ENCODE data around the gene PAX7. TPM values are rescaled to one million over a fixed set of nuclear protein-coding genes. Genes with fewer than 3 reads are reported as not detected.

The PAX7 gene
- total and polyA plus RNA-seq, 2 experiments from 2014 or later: not detected

GRCh38 chr1:18722270-18722669 lies 91.6 kb downstream of the PAX7 start:
- H3K9me3 ChIP-seq (ENCODE audit: low read depth): no peaks in the 10 kb centered on the region
- no peak for DNase-seq (ENCODE audit: low read depth in 1 of 2, low spot score in 1 of 2)
- peaks cover 10% of the 10 kb centered on the region for H3K4me1 ChIP-seq (ENCODE audit: low read depth)
- H3K27me3 ChIP-seq: peaks cover 46% of the 10 kb centered on the region
- H3K36me3 ChIP-seq: no peaks in the 10 kb centered on the region
- no peak overlapping the region for H3K4me3 ChIP-seq
- TF ChIP-seq, protein P1, sequence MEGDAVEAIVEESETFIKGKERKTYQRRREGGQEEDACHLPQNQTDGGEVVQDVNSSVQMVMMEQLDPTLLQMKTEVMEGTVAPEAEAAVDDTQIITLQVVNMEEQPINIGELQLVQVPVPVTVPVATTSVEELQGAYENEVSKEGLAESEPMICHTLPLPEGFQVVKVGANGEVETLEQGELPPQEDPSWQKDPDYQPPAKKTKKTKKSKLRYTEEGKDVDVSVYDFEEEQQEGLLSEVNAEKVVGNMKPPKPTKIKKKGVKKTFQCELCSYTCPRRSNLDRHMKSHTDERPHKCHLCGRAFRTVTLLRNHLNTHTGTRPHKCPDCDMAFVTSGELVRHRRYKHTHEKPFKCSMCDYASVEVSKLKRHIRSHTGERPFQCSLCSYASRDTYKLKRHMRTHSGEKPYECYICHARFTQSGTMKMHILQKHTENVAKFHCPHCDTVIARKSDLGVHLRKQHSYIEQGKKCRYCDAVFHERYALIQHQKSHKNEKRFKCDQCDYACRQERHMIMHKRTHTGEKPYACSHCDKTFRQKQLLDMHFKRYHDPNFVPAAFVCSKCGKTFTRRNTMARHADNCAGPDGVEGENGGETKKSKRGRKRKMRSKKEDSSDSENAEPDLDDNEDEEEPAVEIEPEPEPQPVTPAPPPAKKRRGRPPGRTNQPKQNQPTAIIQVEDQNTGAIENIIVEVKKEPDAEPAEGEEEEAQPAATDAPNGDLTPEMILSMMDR (IDR thresholded peaks at IDR 0.05; ENCODE audit: low read depth, low read length): no peak
- no peak overlapping the region for H3K27ac ChIP-seq

GRCh38 chr1:18723206-18723605 lies 92.6 kb downstream of the PAX7 start:
- peak in 1 of 2 donors; percentile 9 for DNase-seq (ENCODE audit: low read depth in 1 of 2, low spot score in 1 of 2)
- peaks cover 10% of the 10 kb centered on the region for H3K4me1 ChIP-seq (ENCODE audit: low read depth)
- TF ChIP-seq, protein P1 (IDR thresholded peaks at IDR 0.05; ENCODE audit: low read depth, low read length): no peak
- H3K27ac ChIP-seq: no peak overlapping the region
- no peaks in the 10 kb centered on the region for H3K9me3 ChIP-seq (ENCODE audit: low read depth)
- H3K27me3 ChIP-seq: peaks cover 36% of the 10 kb centered on the region
- no peaks in the 10 kb centered on the region for H3K36me3 ChIP-seq
- no peak overlapping the region for H3K4me3 ChIP-seq

DNA sequence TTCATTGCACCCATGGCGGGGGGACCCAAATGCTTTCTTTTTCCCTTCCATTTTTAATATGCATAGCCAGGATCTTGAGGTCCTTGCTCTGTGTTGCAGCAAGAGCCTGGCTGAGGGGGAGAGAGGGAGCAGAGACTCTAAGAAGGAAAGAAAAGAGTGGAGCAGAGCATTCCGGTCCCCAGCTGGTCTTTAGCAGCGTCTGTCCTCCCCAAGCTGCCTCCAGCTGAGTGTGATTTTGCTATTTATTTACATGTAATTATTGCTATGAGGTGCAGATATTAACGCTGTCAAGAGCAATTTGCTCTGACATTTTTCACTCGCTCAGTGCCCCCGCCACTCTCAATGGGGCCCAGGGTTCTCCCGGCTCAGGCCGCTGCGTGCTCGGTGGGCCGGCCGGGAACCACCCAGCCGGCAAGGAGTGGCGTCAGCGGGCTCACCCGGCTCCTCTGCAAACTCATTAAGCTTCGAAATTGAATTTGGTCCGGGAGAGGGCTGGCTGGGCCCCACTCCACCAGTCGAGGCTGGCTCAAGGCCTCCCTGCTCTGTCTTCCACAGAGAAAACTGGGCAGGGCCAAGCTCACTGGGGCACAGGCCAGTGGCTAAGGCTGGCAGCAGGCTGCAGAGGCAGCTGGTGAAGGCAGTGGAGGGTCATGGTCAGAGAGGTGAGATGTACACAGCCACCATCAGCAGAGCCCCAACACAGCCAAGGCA lies 93.2 kb downstream of the PAX7 start:
- no peak for DNase-seq (ENCODE audit: low read depth in 1 of 2, low spot score in 1 of 2)
- peaks cover 10% of the 10 kb centered on the region for H3K4me1 ChIP-seq (ENCODE audit: low read depth)
- peaks cover 32% of the 10 kb centered on the region for H3K27me3 ChIP-seq
- TF ChIP-seq, protein P1 (IDR thresholded peaks at IDR 0.05; ENCODE audit: low read depth, low read length): no peak
- H3K9me3 ChIP-seq (ENCODE audit: low read depth): no peaks in the 10 kb centered on the region
- no peak overlapping the region for H3K4me3 ChIP-seq
- no peak overlapping the region for H3K27ac ChIP-seq
- H3K36me3 ChIP-seq: no peaks in the 10 kb centered on the region

- TF ChIP-seq, protein P1 (IDR thresholded peaks at IDR 0.05; ENCODE audit: low read depth, low read length): no peak
- H3K36me3 ChIP-seq: no peaks in the 10 kb centered on the region
- DNase-seq (ENCODE audit: low read depth in 1 of 2, low spot score in 1 of 2): no peak
- no peak overlapping the region for H3K4me3 ChIP-seq
- no peaks in the 10 kb centered on the region for H3K9me3 ChIP-seq (ENCODE audit: low read depth)
- peaks cover 10% of the 10 kb centered on the region for H3K4me1 ChIP-seq (ENCODE audit: low read depth)
- H3K27me3 ChIP-seq: peaks cover 23% of the 10 kb centered on the region
- H3K27ac ChIP-seq: no peak overlapping the region
Measured at GRCh38 chr1:18724801-18725200, 94.2 kb downstream of the PAX7 start.

DNA sequence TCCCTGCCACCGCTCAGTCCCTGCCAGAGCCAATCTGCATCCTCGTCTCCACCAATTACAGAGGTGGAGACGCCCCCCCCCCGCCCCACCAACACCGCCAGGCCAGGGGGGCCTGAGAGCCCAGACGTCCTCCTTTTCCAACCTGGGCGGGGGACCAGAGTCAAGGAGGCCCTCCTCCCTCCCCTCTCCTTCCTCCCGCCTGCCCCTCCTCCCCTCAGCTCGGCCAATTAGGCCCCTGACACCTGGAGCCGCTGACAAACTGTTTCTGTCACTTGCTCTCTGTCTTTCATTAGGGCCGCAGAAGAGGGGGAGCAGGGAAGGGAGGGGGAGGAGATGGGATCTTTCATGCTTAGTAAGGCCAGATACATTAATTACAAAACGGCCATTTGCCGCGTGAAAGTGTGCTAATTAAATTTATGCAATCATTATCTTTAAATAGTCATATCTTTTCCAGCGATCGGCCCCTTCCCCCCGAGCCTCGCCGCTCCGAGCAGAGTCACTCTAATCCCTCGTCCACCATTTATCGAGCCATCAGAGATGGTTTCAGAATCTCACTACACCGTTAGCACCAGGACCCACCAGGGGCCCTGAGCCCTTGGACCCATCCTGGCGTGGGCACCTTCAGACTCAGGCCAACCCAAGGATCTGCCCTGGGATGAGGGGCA lies 94.7 kb downstream of the PAX7 start:
- Histone ChIP-seq H3K4me1 (ENCODE audit: low read depth) (peaks cover 10% of the 10 kb centered on the region), H3K36me3 (no peaks in the 10 kb centered on the region), H3K27me3 (peaks cover 17% of the 10 kb centered on the region)

More for the DNA sequence above, 94.7 kb downstream of the PAX7 start:
- TF ChIP-seq, protein P1 (IDR thresholded peaks at IDR 0.05; ENCODE audit: low read depth, low read length): no peak
- peak in 1 of 2 donors; percentile 48 for DNase-seq (ENCODE audit: low read depth in 1 of 2, low spot score in 1 of 2)
- Histone ChIP-seq H3K9me3 (ENCODE audit: low read depth) (no peaks in the 10 kb centered on the region), H3K4me3 (no peak overlapping the region), H3K27ac (no peak overlapping the region)

Measured in cardiac muscle cell (in vitro differentiated cells and primary cell).